Endothelial cell of umbilical vein (primary cell): Measurements from ENCODE around the gene DAB1. TPM values are rescaled to one million over a fixed set of nuclear protein-coding genes. Genes with fewer than 3 reads are reported as not detected.

Experiments used
- BruUV-seq: library from RNA; stranded (reverse); fragments of 400-500 nt; replicated peaks from 2 replicates; lab custom pipeline; 2021; lab: Mats Ljungman, UMichigan
- CTCF ChIA-PET: fragments of 300-600, 350-600 bp; sonication (Branson Sonifier 250); formaldehyde crosslinking; loops from one replicate; lab custom pipeline; 2021; ENCODE audit warnings: antibody characterized with exemption, inconsistent platforms; lab: Charles Lee
- POLR2A ChIA-PET: fragments of 300-600, 350-600 bp; sonication (Branson Sonifier 250); formaldehyde crosslinking; loops from one replicate; lab custom pipeline; 2021; ENCODE audit warnings: antibody characterized with exemption, inconsistent platforms; lab: Charles Lee
- DNase-seq: peaks from one replicate; pipeline ENCODE4 v3.0.0-alpha.2; 2011; ENCODE audit warnings: low read depth, low spot score
- FAIRE-seq: peaks from 2 replicates; lab custom pipeline; 2011; peaks lifted over from hg19 to GRCh38; lab: Jason Lieb, UNC
- H2AFZ ChIP-seq: 2 replicates; pipeline ENCODE4 v1.6.0; 2012; ENCODE audit warnings: low read depth, low read length, control low read depth, inconsistent platforms
- H3K27ac ChIP-seq: 2 replicates; pipeline ENCODE4 v1.5.1; 2011; ENCODE audit warnings: low read depth, mild to moderate bottlenecking, control low read depth, low read length, moderate library complexity; ENCODE audit not compliant: insufficient read depth
- H3K27me3 ChIP-seq, 2 experiments: 2 replicates each; pipeline versions ENCODE4 v1.6.0 to v1.6.1; 2011; ENCODE audit warnings: low read length in 2 of 2, mixed read lengths in 1 of 2; ENCODE audit not compliant: control insufficient read depth in 2 of 2, insufficient read depth in 2 of 2
- H3K36me3 ChIP-seq, 2 experiments: 2 replicates in 1 of 2; 3 replicates in 1 of 2; pipeline ENCODE4 v1.5.1; 2011; ENCODE audit warnings: low read length in 2 of 2, mild to moderate bottlenecking in 1 of 2, moderate library complexity in 1 of 2; ENCODE audit not compliant: control insufficient read depth in 2 of 2, insufficient read depth in 2 of 2; ENCODE audit errors: extremely low read depth in 1 of 2
- H3K4me1 ChIP-seq: 3 replicates; pipeline ENCODE4 v1.5.1; 2011; ENCODE audit warnings: mild to moderate bottlenecking, low read length; ENCODE audit not compliant: control insufficient read depth, insufficient read depth; ENCODE audit errors: extremely low read depth
- H3K4me2 ChIP-seq: 2 replicates; pipeline ENCODE4 v1.6.1; 2011; ENCODE audit warnings: low read length, control low read depth, mixed read lengths; ENCODE audit not compliant: insufficient read depth
- H3K4me3 ChIP-seq, 3 experiments: fragments of 200-600 bp in 1 of 3; sonication (generic), shearing (Covaris generic) in 1 of 3; replicated peaks in 1 of 3; 2 replicates each; pipeline ENCODE4 v1.5.1; 2011 to 2016; ENCODE audit warnings: control low read depth in 3 of 3, low read length in 3 of 3, mild to moderate bottlenecking in 2 of 3, inconsistent platforms in 1 of 3, low read depth in 1 of 3, moderate library complexity in 1 of 3; ENCODE audit not compliant: insufficient read depth in 1 of 3
- H3K79me2 ChIP-seq: 2 replicates; pipeline ENCODE4 v1.6.0; 2012; ENCODE audit warnings: low read length, inconsistent platforms; ENCODE audit not compliant: control insufficient read depth, insufficient read depth
- H3K9ac ChIP-seq: replicated peaks from 2 replicates; pipeline ENCODE3; 2011; ENCODE audit warnings: low read length, control low read depth; ENCODE audit not compliant: insufficient read depth; ENCODE audit errors: extremely low read depth
- H3K9me1 ChIP-seq: replicated peaks from 3 replicates; pipeline ENCODE4 v1.6.0; 2011; ENCODE audit warnings: mild to moderate bottlenecking, low read length; ENCODE audit not compliant: control insufficient read depth, insufficient read depth; ENCODE audit errors: extremely low read depth
- H3K9me3 ChIP-seq: replicated peaks from 2 replicates; pipeline ENCODE4 v1.5.1; 2012; ENCODE audit warnings: low read length, inconsistent platforms; ENCODE audit not compliant: control insufficient read depth, insufficient read depth
- H4K20me1 ChIP-seq: replicated peaks from 2 replicates; pipeline ENCODE3; 2011; ENCODE audit warnings: mild to moderate bottlenecking, low read length; ENCODE audit not compliant: control insufficient read depth, insufficient read depth; ENCODE audit errors: extremely low read depth
- EZH2 ChIP-seq: IDR thresholded peaks from 2 replicates; pipeline ENCODE4 v1.6.1; 2012; ENCODE audit warnings: borderline replicate concordance, low read depth, mild to moderate bottlenecking, moderate library complexity, low read length, inconsistent platforms; ENCODE audit not compliant: severe bottlenecking
- FOS ChIP-seq: IDR thresholded peaks from 2 replicates; pipeline ENCODE4 v1.6.1; 2011; ENCODE audit warnings: mild to moderate bottlenecking, low read length, moderate library complexity, borderline replicate concordance; ENCODE audit not compliant: insufficient read depth
- GATA2 ChIP-seq: IDR thresholded peaks from 2 replicates; pipeline ENCODE4 v1.7.0; 2011; ENCODE audit warnings: low read depth, mild to moderate bottlenecking, moderate library complexity, mixed read lengths, low read length; ENCODE audit not compliant: insufficient read length, insufficient read depth
- JUN ChIP-seq: IDR thresholded peaks from 2 replicates; pipeline ENCODE4 v1.6.1; 2011; ENCODE audit warnings: borderline replicate concordance, low read depth; ENCODE audit not compliant: insufficient read length, insufficient read depth
- MYC ChIP-seq: IDR thresholded peaks from one replicate; pipeline ENCODE4 v1.6.1; 2011; ENCODE audit warnings: mild to moderate bottlenecking, low read depth, low read length
- POLR2A ChIP-seq: IDR thresholded peaks from 2 replicates; pipeline ENCODE4 v1.6.1; 2012; ENCODE audit warnings: low read depth, mild to moderate bottlenecking, control low read depth, low read length
- POLR2AphosphoS5 ChIP-seq: IDR thresholded peaks from 2 replicates; pipeline ENCODE4 v1.6.1; 2012; ENCODE audit warnings: low read depth, mild to moderate bottlenecking, control low read depth, low read length, moderate library complexity; ENCODE audit not compliant: insufficient read depth
- dilution Hi-C: fragments of 300-500 bp; cut with MboI; formaldehyde crosslinking; loops from one replicate; pipeline ENCODE4 v1.15.0; 2019; ENCODE audit warnings: low sequenced_read_pairs; ENCODE audit not compliant: extremely low pct_ligation_motif_present
- intact Hi-C: fragments of 100-400 bp; cut with micrococcal nuclease; formaldehyde crosslinking; loops from one replicate; pipeline ENCODE4 v1.10.0; 2022
- polyA plus RNA-seq, 4 experiments: library from polyadenylated mRNA; depleted of rRNA in 3 of 4; stranded (reverse) in 3 of 4; unstranded in 1 of 4; fragments of >200 nt; gene quantifications; 2 replicates each; pipeline versions ENCODE4 v1.2.1 to v1.2.3, GENCODE V29; 2011 to 2012; ENCODE audit warnings: missing spikeins in 1 of 4
- total RNA-seq: library from RNA; stranded (reverse); gene quantifications from 2 replicates; pipeline ENCODE4 v1.2.3, GENCODE V29; 2021
- TF ChIP-seq, protein P1 (sequence below): IDR thresholded peaks from 2 replicates; pipeline ENCODE4 v1.6.1; 2011; ENCODE audit not compliant: insufficient read depth, insufficient read length
- TF ChIP-seq, protein P2 (sequence below), 2 donors: IDR thresholded peaks; 1 replicate in 1 of 2; 2 replicates in 1 of 2; pipeline ENCODE4 v1.5.1; 2011; ENCODE audit warnings: low read length in 2 of 2, mild to moderate bottlenecking in 2 of 2, moderate library complexity in 2 of 2, control low read depth in 1 of 2, inconsistent platforms in 1 of 2, low read depth in 1 of 2; ENCODE audit not compliant: insufficient read depth in 1 of 2; ENCODE audit errors: extremely low read depth in 1 of 2

The DAB1 gene
- total and polyA plus RNA-seq, 2 donors (not counting 3 experiments of a cell fraction or from before 2014, with no cell fraction given): not detected

DNA sequence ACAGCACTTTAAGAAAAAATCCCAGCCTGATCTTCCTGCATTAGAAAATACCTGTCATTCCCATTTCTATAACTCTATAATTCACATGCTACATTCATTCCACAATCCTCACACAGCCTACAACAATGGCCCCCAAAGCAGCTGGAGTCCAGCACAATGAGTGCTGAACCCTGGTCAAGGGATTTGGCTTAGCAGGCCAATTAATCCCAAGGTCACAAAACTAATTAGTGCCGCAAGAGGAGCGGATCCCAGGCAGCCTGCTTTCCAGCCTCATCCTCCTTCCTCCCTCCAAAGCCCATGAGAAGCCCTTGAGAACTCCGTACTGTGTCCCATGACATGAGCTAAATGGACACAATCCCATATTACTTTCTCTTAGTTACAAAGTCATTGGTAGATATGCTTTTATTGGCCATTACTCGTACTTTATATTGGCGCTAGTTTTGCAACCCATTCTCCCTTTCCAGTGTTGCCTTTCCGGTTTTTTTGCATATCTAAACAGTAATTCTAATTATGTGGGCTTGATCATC lies 94.8 kb downstream of the DAB1 start:
- no peak overlapping the region for H2AFZ ChIP-seq
- H3K27me3 ChIP-seq: no peaks in the 10 kb centered on the region
- FAIRE-seq: no peak
- no peaks in the 10 kb centered on the region for H4K20me1 ChIP-seq
- ChIA-PET POLR2A (no interaction called here), CTCF (no interaction called here)
- no peaks in the 10 kb centered on the region for H3K9me1 ChIP-seq
- no peaks in the 10 kb centered on the region for H3K9me3 ChIP-seq
- dilution Hi-C loops: no loop called here
- TF ChIP-seq EZH2: no peak
- H3K9ac ChIP-seq: no peak overlapping the region
- H3K79me2 ChIP-seq: no peaks in the 10 kb centered on the region
- no peak overlapping the region for H3K4me3 ChIP-seq
- no TSS peak for BruUV-seq
- H3K36me3 ChIP-seq: no peaks in the 10 kb centered on the region
- H3K27ac ChIP-seq: no peak overlapping the region
- no peak overlapping the region for H3K4me2 ChIP-seq
- DNase-seq: no peak
- no peaks in the 10 kb centered on the region for H3K4me1 ChIP-seq
- intact Hi-C loops: no loop called here

DNA sequence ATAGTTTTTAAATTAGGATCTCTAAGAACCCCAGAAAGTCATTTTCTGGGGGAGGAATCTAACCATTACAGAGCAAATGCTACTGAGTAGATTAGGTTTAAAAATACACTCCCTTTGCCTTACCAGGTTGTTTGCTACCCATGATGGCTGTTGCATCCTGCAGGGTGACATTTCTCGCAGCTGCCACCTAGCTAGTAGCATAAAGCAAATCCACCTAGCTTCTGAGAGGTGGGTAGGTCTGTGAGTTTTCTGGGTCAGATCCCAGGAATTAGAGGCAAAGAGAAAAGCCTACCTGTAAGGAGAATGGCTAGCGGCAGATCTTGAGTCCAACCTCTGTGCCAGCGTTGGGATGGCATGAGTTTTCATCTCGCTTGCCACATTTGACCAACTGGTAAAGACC lies 95.9 kb downstream of the DAB1 start:
- TF ChIP-seq POLR2A: no peak
- no peak for TF ChIP-seq MYC
- TF ChIP-seq, protein P1, sequence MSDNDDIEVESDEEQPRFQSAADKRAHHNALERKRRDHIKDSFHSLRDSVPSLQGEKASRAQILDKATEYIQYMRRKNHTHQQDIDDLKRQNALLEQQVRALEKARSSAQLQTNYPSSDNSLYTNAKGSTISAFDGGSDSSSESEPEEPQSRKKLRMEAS: no peak
- no peak for TF ChIP-seq EZH2
- no peak for TF ChIP-seq POLR2AphosphoS5
- no peak for TF ChIP-seq JUN
- TF ChIP-seq, protein P2, sequence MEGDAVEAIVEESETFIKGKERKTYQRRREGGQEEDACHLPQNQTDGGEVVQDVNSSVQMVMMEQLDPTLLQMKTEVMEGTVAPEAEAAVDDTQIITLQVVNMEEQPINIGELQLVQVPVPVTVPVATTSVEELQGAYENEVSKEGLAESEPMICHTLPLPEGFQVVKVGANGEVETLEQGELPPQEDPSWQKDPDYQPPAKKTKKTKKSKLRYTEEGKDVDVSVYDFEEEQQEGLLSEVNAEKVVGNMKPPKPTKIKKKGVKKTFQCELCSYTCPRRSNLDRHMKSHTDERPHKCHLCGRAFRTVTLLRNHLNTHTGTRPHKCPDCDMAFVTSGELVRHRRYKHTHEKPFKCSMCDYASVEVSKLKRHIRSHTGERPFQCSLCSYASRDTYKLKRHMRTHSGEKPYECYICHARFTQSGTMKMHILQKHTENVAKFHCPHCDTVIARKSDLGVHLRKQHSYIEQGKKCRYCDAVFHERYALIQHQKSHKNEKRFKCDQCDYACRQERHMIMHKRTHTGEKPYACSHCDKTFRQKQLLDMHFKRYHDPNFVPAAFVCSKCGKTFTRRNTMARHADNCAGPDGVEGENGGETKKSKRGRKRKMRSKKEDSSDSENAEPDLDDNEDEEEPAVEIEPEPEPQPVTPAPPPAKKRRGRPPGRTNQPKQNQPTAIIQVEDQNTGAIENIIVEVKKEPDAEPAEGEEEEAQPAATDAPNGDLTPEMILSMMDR (IDR thresholded peaks at IDR 0.05; ENCODE audit: extremely low read depth in 1 of 2, insufficient read depth in 1 of 2, low read depth in 1 of 2, low read length in 2 of 2): no peak
- TF ChIP-seq GATA2: no peak
- TF ChIP-seq FOS: no peak
- Histone ChIP-seq H2AFZ (no peak overlapping the region), H3K79me2 (no peaks in the 10 kb centered on the region), H3K9me1 (no peaks in the 10 kb centered on the region), H3K9me3 (no peaks in the 10 kb centered on the region), H3K9ac (no peak overlapping the region), H4K20me1 (no peaks in the 10 kb centered on the region), H3K4me2 (no peak overlapping the region), H3K27ac (no peak overlapping the region), H3K4me1 (no peaks in the 10 kb centered on the region), H3K4me3 (no peak overlapping the region), H3K36me3 (no peaks in the 10 kb centered on the region), H3K27me3 (no peaks in the 10 kb centered on the region)
- BruUV-seq: no TSS peak
- DNase-seq (no peak), FAIRE-seq (no peak)
- intact Hi-C loops: no loop called here
- POLR2A ChIA-PET: no interaction called here
- dilution Hi-C loops: no loop called here
- CTCF ChIA-PET: no interaction called here
